ENCODE data around the gene SLC25A26.

GRCh38 chr3:66220066-66220465 lies 735 bp upstream of the SLC25A26 start:
- TF ChIP-seq CTCF (IDR thresholded peaks at IDR 0.05), result no peak
- TF ChIP-seq POLR2A (IDR thresholded peaks at IDR 0.05), result no peak

All from body of pancreas (tissue), 4 donors.